ENCODE results near the gene OR13G1.
"Not testable (repeated sequence)": the region's sequence is repeated elsewhere in the genome, so short reads cannot be mapped to it uniquely, and the experiment has no call there.

The OR13G1 gene
- total RNA-seq = 0 reads per million in 2 donors

- DNase-seq = no peak
Observed at GRCh38 chr1:247679639-247680038, at the start of gene OR13G1. TSS of gene OR13G1 (minus strand) at chr1:247679739. CDS start at chr1:247673041, 6,698 bp downstream.

DNA sequence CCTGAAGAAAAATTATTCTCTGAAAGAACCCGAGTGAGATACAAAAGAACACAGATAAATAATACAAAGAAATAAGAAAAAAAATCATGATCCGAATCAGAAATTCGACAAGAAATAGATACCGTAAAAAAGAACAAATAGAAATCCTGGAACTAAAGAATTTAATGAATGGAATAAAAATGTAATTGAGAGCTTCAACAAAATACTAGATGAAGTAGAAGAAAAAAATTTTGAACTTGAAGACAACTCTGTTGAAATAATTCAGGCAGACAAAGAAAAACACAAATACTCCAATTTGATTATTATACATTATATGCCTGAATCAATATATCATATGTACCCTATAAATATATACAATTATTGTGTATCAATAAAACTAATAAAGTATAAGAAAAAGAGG lies 41.7 kb upstream of the OR13G1 start:
- DNase-seq = no peak

- DNase-seq = no peak
Observed at GRCh38 chr1:247716546-247716945, 37.0 kb upstream of the OR13G1 start, which contains the start of gene OR6F1. TSS of gene OR6F1 (minus strand) at chr1:247716646. CDS start at chr1:247712755, 3,891 bp downstream.

DNA sequence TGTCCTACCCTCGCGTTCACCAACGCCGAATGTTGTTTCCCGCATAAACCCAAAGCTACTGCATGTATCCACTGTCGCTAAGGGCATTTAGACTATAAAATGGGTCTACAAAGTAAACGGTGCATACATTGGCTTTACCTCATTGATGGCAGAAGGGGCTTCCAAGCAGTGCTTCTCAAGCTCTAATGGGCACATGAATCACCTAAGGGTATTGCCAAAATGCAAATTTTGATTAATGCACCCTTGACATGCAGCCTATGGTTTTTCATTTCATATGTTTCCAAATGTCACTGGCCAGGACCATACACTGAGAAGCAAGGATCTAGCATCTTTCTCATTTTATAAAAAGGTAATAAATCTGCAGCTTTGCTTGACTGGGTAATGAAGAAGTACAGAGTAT lies 34.2 kb upstream of the OR13G1 start:
- DNase-seq = no peak

DNA sequence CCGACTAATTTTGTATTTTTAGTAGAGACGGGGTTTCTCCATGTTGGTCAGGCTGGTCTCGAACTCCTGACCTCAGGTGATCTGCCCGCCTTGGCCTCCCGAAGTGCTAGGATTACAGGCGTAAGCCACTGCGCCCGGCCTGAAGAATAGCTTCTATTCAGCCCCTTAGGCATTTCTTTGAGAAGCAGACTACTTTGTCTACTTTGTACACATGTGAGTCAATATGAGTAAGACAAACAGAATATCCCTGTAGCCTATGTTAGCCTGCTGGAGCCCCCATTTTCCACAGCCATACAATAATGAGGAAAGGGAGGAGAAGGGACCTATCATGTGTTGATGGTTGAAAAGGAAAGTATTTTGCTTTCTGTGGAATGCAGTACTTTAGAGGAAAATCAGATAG lies 31.1 kb upstream of the OR13G1 start:
- DNase-seq = not testable (repeated sequence)

- no peak for DNase-seq
Observed at GRCh38 chr1:247701338-247701737, 21.8 kb upstream of the OR13G1 start.

DNA sequence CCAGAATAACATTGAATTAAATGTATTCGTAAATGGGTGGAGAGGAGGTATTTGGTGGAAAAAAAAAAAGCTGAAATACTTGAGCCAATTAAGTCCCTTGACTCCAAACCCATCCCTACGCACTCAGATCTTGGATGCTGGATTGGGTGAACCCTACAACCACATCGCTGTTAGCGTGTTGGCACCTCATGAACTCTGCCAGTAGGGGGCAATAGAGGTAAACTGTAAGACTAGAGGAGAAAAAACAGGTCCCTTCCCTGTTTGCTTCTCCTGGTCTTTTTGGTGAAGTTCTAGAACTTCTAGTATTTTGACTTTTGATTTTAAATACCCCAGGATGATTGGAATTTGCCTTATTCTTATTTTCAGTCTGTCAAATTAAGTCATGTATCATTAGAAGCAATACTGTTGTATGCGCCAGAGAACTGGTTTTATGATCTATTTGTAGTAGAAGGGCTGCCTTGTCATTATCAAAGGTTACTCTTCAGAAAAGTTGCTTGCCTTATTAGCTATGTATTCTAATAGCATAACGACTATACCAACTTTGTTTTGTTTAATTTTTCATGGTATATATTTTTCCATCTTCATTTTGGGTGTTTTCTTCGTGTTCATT lies 1.9 kb upstream of the OR13G1 start:
- DNase-seq = no peak

DNA sequence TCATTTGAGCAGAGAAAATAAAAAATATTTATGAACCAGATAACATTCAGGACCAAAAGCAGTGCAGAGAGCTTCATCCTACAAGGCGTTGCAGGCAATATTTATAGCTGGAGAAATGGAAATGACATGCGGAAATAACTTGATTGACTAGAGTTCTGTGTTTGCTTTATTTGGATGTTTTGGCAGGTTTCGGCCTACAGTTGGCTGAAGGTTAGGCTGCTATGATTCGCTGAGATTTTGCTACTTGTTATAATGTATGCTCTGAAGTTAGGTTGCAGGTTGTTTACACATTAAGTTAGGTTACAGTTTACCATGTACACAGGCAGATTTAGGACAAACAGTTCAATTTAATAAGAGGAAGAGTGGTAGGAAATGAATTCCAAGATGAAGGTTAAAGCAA lies 632 bp upstream of the OR13G1 start:
- DNase-seq = no peak

DNA sequence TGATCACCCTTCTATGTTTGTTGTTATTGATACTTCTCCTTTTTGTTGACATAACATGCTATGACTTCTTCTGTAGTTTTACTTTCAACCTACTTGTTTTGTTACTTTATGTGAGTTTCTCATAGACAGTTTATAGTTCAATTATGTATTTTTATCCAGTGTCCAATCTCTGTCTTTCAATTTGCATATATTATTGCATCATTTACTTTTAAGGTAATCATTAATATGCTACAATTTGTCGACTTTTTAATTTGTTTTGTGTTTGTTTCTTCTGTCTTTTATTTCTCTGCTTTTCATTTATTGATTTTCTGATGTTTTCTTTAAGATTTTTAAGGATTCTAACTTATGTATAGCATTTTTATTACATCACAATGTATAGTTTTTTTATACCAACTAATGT lies 10.3 kb downstream of the OR13G1 start:
- no peak for DNase-seq

DNA sequence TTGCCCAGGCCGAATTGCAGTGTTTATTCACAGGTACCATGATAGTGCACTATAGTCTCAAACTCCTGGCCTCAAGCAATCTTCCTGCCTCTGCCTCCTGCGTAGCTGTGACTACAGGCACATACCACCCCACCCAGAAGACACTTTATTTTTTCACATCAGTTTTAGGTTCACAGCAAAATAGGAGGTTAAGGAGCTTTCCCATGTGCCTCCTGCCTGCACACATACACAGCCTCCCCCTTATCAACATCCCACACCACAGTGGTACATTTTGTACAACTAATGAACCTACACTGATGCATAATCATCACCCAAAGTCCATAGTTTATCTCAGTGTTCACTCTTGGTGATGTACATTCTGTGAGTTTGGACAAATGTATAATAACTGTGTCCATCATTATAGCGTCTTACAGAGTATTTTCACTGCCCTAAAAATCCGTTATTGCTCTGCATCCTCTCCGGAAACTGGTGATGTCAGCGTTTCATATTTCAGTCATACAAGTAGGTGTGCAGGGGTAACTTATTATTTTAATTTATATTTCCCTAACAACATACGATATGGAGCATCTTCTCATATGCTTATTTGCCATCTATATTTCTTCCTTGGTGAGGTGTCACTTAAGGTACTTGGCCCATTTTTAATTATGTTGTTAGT lies 23.2 kb downstream of the OR13G1 start:
- no peak for DNase-seq

DNA sequence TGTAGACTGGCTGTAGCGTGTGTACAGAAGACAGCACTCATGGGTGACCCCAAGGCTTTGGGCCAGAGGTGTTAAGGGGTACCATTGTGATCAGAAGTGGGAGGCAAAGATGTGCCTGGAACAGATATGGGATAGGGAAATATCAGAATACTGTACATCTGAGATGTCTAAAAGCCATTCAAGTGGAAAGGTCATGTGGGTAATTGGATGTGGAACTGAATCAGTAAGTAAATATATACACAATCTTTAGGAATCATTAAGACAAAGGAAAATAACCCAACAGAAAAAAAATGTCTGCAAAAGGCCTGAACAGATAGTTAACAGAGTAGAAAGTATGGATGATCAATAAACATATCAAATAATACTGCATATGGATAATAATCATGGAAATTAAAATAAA lies 26.5 kb downstream of the OR13G1 start:
- DNase-seq = no peak

DNA sequence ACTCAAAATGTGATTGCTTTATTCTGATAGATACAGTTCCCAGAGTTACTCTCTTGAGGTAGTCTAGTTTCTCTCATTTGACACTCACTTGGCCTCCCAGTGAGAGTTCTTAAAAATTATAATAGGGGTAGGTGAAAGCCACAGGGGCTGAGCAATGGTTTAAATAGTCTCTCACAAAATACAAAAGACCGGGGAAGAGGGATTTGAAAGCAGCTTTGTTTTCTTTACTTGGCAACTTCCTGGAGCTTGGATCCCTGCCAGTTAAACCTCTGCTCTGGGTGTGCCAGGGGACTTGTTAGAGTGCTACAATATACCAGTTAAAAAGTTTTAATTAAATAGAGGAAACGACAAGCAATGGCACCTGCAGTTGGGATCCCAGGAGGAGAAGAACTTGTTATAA lies 31.7 kb downstream of the OR13G1 start:
- DNase-seq = no peak

- DNase-seq = no peak
Observed at GRCh38 chr1:247646867-247647266, 32.7 kb downstream of the OR13G1 start.

DNA sequence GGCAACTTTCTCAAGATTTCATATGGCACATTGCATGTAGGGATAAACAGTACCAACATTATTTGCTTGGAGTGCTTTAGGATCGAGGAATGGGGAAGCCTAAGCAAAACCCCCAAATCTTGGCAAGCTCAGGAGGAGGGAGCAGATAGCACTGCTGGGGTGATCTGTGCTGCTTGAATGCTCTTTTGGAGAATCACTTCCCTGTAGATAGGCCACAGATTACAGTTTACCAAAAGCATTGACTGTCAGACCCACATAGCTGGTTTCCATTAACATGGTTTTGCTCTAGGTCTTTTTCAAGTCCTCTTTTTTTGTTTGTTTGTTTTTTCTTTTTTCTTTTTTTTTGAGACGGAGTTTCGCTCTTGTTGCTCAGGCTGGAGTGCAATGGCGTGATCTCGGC lies 36.8 kb downstream of the OR13G1 start:
- DNase-seq = no peak

DNA sequence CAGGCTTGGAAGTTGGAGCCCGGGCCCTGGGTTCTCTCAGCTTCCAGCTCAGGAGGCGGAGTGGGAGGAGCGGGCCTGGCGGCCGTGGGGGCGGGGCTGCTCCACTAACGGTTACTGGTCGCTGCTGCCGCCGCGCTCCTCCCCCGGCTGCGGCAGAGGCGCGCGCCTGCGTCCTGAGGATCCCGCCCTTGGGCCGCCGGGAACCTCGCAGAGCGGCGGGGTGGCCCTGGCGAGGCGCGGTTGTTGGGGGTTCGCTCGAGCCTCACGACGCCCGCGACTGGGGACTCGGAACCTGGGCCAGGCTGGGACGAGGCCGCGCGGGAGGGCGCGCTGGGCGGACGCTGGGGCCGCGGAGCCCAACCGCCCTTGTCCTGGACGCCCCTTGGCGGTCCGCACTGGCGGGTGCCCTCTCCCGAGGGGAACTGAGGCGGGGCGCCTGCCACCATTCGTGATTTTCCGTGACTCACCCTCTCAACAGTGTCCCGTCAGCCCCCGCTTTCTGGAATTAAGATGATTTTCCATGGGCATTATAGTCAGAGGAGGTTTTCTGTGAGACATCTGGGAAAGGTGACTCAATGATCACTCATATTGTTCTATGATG lies 40.1 kb downstream of the OR13G1 start:
- no peak for DNase-seq

DNA sequence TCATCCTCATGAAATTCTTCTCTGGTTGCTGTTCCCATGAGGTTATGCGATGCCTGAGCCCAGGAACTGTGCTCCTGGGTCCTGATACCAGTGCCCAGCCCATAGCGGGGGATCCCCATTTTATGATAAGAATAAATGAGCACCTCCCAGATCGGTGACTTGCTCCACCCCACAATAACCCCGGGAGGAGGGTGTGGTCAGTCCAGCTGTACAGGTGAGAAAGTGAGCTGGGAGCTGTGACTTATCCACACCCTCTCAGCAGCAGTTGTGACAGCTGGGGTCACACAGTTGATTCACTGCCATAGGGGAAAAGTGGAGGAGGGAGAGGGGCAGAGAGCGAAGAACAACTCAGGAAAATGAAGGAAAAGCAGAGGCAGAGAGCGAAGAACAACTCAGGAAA lies 40.8 kb downstream of the OR13G1 start:
- no peak for DNase-seq

DNA sequence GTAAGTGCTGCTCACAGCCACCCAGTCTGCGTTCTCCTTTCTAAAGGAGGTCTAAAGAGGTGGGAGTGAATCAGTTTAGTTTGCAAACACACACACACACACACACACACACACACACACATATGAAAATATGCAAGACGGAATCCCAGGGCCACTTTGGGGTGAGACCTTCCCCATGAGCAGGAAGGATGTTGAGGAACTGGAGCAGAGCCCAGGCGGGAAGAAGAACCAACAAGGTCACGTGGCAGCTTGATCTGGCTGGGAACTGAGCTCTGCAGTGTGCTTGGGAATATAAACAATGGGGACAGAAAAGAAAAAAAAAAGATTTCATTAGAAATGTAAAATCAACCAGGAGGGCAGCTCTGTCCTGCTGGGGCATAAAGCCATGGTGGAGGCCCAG lies 41.5 kb downstream of the OR13G1 start:
- no peak for DNase-seq

- DNase-seq = no peak
Observed at GRCh38 chr1:247627951-247628350, 51.6 kb downstream of the OR13G1 start.

Data from T-helper 9 cell (primary cell).